HS-5 (cell line): ENCODE results near the gene CSF1R.

ENCODE experiments used
- DNase-seq: peaks from one replicate; pipeline ENCODE4 v3.0.0-alpha.2; 2012; ENCODE audit warnings: low read depth

The CSF1R gene

DNA sequence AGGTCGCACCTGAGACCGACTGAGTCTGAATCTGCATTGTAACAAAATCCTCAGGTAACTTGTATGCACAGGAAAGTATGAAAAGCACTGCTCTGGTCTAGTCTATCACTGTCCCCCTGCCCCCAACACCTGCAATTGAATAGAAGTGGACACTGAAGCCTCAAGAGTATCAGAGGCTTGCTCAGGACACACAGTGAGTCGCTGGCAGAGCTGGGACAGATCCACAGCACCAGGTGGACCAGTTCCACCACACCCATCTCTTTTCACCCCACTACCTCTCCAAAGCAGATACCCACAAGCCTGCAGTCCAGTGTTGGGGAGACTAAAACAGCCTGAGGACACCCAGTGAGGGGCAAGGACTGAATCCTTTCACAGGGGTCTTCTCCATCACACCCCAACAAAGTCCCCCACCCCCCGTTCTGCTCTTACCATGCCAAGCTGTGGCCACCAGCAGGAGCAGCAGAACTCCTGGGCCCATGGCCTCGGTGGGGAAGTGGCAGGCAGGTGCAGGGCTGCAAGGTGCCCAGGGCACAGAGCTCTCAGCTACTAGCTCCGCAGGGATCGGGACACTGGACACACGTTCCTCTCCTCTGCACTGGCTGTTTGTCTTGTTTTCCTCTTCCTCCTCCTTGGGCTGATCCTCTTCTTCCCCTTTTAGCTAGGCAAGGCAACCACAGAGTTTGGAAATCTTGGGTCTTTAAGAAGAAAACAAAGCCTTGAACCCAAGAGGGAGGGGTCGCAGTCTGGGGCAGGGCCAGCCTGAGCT is at the start of gene CSF1R:
CSF1R (minus strand) TSS at position 605 of the 766 bp plus-strand sequence; CDS start at position 478, 127 bp downstream.
- DNase-seq: no peak

DNA sequence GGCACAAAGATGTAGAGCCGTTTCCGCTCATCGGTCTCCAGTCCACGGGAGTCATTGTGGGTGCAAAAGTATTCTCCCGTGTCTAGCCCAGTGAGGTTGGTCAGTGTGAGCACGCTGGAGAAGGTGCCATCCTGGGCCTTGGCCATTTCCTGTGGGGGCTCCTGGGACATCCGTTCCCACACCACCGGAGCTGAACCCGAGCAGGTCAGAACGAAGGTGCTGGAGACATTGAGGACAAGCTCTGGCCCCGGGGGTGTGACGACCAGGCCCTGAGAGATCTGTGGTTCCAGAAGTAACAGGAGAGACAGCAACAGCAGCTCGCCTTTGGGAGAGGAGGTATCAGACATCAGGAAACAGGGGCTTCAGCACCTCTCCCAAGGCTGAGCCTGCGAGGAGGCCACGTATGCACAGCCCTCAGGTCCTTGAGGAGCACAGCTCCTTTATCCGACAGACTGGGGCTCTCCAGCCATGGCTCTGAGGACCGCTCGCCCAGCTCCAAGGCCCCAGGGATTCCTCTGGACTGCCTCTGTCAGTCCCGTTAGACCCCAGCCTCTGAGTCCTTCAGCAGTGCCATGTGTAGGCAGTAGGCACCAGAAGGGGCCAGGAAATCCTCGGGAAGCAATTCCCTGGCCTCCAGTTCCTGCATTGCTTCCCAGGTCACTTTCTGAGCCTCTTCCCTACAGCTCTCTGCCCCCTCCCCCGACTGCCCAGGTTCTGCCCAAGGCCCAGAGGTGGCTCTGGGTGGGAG is 49.4 kb upstream of the CSF1R start:
- DNase-seq: no peak

DNA sequence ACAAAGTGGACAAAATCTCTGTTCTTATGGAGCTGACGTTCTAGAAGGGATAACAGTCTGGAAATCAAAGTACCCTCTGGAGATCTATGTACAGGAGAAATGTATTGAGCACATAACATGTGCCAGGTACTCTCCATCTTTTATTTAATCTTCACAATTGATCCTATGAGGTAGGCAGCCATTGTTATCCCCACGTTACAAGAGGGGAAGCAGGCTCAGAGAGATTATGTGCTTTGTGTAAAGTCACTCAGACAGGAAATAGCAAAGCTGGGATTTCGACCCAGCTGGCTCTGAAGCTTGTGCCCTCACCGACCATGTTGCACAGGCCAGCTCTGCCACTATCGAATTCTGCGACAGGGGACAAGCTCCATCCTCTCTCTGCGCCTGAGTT is 47.8 kb upstream of the CSF1R start:
- DNase-seq: no peak

DNA sequence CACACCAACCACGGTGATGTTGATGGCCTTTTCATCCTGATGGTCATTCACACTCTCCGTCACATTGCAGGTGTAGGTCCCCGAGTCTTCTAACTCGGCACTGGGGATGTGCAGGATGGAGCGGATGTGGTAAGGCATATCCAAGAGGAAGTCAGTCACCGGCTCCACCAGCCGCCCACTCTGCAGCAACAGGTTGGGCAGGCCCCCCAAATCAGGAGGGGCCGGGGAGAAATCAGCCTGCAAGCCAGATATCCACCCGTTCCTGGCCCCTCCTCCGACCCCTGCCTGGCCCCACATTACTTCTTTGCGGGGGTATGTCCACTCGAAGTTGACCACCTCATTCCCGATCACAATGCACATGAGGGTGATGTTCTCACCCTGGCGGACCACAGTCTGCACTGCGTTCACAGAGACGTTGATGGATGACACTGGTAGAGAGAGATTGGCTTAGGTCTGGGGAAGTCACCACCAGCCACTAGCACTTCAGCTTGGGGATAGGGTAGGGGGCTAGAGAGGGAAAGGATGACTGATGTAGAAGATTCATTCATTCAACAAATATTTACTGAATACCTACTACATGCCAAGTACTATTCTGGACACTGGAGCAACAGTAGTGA is 47.3 kb upstream of the CSF1R start:
- DNase-seq: no peak

DNA sequence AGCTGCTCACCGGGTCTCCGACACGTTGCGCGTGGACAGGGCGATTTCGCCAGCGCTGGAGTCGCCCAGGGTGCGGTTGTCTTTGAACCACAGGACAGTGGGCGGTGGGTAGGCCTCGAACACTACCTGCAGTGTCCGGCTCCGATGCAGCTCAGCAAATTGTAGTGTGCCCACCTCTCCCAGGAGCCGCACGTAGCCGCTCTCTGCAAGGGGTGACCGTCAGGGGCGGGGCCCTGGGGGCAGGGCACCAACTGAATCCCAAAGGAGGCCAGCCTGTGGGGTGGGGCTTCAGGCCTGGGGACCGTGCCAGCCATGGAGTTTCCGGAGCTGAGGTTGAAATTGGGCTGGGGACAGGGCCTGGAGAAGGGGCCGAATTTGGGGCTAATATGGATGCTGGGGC is 46.4 kb upstream of the CSF1R start:
- DNase-seq: no peak

DNA sequence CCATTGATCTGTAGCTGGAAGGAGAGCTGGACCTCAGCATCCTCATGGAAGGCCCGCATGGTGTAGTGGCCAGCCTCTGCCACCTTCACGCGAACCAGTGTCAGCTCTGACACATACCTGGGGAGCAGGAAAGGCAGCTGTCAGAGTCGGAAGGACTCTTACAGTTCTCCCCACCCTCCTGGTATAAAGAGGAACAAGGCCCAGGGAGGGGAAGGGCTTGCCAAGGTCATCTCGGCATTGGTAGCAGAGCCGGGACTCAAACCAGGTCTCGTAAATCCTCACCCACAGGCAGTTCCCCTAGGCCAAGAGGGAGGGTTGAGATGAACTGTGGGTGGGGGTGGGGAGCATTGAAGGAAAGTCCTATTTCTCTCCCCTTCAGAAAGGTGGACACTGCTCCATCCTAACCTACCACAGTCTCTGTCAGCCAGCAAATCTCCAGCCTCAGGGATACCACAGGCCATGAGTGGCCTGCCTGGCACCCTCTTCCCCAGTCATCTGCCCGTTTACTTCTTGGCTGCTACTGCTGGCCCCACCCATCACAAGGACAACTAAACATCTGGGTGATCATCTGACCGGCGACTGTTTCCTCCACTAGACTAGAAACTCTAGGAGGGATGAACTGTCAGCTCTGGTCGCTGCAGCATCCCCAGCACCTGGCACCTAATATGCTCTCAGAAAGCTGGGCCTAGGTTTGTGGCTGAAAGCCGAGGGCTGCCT is 45.8 kb upstream of the CSF1R start:
- no peak for DNase-seq

DNA sequence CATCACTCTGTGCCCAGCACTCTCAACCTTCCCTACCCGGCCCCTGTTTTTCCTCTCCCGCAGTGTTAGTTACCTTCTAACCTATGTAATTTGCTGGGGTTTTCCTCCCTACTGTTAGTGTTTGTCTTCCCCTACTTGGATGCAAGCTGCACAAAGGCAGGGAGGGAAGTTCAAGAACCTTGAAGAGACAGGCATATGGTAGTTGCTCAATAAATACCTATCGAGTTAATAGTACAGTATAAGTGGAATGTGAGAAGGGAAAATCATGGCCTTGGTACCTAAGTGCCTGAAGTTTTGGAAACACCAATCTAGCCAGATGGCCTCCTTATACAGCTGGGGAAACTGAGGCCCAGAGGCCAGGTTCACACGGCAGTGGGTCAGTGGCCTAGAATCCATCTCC is 45.1 kb upstream of the CSF1R start:
- DNase-seq: no peak

DNA sequence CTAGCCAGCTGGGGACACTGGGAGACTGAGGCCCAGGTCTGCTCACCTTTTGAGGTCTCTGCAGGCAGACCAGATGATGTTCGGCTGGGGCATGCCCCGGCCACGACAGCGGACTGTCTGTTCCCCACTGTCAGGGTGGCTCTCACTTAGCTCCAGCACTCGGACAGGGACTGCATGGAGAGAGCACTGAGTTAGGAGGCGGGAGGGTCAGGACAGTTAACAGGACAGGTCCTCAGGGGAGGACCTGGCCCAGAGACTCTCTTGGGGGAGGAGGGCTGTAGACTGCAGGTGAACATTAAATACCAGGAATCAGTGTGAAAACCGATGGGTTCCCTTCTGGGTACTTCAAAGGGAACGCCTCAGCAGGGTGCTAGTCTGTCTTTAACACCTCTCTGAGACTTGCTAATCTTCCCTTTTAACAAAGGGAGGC is 44.2 kb upstream of the CSF1R start:
- no peak for DNase-seq

DNA sequence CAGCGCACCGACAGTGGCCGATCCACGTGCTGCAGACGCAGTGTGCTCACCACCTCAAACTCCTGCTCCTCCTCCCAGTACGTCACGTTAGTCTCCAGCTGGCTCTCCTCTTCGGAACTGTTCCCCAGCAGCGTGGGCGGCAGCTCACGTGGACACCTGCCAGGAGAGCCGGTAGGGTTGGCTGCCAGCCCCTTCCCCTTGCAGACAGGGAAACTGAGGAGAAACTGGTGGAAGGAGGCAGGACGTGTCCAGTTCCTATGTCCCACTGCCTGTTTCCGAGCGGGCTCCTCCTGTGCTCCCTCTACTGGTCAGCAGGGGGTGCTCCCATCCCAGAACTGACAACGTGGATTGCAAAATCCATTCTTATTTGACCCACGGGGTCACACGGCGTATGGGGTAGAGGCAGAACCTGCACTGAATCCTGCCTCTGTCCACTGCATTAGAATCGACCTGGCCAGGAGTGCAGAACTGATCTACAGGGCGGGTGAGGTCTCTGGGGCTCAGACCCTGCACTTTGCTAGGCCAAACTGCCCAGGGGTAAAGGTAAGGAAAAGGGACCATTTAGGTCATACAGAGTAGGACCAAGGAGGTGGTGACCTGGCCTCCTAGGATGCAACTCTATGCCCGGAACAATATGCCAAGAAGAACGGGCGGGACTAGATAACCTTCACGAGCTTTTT is 43.6 kb upstream of the CSF1R start:
- no peak for DNase-seq

DNA sequence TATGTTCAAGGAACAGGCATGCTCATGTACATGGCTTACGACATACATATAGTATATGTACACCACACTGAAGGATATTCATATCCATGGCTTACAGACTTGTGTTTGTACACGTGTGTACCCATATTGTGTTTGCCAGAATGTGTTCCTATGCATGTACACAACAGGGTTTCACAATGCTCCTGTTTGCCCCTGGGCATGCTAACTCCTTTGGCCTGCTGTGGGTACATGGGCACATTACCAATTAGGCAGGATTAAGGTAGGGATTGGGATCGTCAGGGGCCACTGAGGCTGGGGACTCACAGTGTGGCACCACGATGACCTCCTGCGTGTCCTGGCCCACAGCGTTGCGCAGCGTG is 43.1 kb upstream of the CSF1R start:
- DNase-seq: no peak

DNA sequence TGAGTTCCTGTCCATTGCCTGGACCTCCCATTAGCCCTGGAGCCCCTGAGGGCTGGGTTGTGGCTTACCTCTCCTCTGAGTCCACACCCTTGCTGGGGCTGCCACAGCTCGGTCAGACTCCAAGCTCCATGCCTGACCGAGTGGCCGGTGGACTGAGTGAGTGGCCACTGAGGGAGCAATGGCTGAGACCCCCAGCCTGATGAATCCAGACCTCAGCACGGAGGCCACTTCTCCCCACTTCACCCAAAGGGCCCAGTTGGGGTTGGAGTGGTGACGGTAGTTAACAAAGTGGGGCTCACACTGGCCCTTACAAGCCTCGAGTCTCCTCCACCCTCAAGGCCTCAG is 40.5 kb upstream of the CSF1R start:
- DNase-seq: no peak

DNA sequence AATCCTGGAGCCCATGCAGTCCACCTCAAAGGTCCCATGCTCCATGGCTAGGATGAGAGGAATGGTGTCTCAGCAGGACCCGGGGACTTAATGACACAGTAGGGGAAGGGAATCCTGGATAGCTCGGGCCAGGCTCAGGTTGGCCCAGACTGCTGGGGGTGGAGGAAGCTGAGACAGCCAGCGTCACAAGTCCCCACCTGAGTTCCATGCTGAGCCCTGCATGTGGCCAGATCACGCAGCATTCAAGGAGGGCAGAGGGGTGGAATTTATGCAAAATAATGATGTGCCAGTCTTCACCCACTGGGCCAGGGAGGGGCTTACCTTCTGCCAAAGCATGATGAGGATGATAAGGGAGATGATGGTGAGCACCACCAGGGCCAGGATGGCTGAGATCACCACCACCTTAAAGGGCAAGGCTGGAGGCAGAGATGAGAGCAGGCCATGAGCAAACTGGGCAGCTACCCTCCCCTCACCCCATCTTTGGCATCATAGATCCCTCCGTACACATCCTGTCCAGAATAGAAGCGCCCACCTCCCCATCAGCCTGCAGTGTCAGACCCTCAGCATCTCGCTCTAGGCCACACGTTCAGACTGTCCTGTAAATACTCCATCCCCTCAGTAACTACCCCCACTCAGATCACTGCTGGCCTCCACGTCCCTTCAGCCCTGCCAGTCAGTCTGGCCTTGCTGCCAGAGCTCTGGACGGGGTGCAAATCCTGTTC is 40.0 kb upstream of the CSF1R start:
- DNase-seq: no peak

DNA sequence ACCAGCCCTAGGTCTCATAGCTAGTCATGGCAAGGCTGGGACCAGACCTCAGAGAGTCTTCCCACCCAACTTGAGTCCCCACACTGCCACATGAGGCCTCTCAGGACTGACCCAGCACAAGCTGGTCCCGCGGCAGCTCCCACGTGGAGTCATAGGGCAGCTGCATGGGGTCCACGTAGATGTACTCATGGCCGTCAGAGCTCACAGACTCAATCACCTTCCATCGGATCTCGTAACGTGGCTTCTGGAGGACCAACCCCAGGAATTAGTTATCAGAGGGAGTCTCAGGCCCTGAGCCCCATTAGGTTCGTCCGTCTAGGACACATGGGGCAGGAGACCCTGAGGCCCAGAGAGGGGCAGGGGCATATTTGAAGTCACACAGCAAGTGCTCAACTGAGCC is 39.0 kb upstream of the CSF1R start:
- DNase-seq: no peak

DNA sequence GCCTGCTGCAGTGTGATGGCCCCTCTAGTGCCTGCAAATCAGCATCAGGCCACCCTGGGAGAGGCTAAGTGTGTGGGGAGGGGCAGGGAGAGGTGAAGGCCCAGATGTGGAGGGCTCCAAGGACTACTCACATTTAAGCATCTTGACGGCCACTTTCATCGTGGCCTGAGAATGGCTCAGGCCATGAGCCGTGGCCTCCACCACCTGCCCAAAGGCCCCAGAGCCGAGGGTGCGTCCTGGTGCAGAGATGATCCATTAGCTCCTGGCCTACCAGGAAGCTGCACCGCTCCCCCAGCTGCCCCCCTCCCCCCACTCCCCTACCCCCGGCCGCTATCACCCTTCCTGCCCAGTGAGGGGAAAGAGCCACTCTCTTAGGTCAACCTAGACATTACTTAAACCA is 38.2 kb upstream of the CSF1R start:
- no peak for DNase-seq

DNA sequence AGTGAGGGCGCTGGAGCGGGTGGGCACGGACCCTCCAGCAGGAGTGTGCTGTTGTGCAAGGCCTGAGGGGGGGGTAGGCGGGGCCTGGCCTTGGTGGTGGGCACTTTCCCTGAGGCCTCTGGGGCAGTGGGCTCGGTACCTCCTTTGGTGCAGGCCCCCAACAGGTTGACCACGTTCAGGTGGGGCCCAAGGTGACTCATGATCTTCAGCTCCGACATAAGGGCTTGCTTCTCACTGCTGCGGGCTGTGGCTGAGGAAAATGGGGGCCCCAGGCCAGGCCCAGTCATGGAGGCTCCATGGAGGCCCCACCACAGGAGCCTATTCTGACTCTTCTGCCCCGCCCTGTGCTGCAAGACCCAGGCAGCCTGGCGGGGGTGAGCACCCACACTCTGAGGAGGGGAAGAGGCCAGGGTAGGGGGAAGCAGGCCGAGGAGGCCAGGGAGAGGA is 37.8 kb upstream of the CSF1R start:
- DNase-seq: no peak

DNA sequence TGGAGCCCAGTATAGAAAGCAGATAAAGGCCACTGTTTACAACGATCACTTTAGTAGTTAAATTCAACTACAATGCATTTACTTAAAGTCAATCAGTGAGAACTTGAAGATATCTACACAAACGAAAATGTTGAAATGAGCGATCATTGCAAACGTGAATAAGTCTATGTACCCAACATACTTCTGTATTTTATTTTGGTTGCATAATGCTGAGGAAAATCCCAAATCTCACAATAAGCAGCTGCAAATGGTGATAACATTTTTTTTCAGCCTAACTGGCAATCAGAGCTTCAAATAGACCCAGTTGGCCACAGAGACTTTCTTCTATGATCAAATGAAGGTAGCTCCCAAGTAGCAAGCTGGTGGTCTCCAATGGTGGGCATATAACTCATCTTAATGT is 37.2 kb upstream of the CSF1R start:
- DNase-seq: no peak

DNA sequence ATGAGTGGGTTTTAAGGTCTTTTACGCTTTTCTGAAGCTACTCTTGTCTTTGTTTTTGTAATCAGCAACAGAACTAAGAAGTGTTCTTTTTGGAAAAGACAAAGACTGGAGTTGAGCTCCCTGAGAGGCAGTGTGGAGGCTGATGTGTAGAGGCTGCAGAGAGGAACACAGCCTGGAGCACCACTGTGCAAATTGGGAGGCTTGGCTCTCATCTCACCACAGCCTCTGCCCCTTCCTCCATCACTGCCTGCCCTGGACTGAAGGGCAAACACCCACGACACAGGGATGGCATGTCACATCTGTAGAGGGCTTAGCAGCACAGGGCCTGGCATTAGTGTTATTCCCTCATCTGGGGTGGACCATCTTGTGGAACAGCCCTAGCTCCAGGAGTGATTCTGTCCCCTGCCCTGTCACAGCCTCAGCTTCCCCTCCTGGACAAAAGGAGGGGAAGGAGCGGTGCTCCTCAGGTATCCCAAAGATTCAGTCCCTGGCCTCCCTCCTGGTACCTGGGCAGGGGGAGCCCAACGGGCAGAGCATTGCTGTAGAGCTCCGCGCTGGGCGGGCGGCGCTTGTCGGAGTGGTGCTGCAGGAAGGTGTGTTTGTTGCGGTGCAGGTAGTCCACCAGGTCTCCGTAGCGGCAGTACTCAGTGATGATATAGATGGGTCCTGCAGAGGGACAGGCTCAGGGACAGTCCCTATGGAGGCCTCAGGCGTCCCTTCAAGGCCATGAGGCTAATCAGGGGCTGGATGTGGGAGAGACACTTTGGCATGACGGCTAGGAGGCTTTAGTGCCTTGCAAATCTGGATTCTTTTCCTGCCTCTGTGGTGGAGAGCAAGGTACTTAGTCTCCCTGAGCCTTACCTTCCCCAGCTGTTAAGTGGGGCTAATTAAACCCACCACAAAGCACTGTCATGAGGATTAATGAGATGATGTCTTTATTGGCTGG is 36.5 kb upstream of the CSF1R start:
- no peak for DNase-seq

DNA sequence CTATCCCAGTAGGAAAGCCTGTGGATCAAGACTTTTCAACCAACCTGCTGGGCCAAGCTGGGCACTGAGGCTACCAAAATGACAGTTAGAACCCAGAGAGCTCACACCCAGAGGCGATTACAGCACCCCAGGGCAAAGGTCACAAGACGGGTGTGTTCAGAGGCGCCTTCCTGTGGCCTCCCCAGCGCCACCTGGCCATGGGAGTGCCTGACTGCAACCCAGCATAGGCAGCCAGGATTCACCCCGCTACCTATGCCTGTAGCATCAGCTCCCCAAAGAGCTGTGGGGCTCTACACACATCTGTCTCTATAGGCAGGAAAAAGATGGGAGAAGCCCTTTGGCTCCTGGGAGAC is 35.8 kb upstream of the CSF1R start:
- no peak for DNase-seq

DNA sequence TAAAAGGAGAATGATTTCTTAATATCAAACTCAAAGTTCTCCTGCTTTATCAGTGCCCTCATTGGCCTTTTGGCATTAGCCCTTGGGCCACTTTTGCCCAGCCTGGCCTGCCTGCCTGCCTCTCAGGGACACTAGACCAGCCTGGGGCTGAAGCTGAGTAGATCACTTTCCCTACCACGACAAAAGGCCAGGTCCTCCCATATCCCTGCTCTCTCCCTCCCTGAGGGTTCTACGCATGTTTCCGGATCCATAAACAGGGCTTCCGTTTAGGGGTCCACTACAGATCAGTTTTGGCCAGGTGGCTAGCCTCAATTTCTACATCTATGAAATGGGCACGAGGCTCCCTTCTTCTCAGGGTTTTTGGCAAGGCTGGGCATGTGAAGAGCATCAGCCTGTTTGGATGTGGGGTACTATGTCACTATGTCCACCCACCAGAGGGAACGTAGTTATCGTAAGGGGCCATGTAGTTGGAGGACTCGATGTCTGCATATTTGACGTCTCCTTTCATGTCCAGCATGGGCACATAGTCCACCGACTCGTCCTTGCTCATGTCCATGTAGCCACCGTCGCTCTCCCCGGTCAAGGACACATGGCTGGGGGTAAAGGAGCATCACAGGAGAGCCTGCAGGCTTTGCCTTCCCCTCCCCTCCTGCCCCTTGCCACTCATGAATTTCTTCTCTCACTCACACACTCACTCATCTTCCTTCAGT is 35.2 kb upstream of the CSF1R start:
- DNase-seq: no peak
